HepG2 (cell line): Measurements from ENCODE around the gene PITRM1. TPM values are rescaled to one million over a fixed set of nuclear protein-coding genes. Genes with fewer than 3 reads are reported as not detected.

ENCODE experiments used
- ATAC-seq: fragments of 200-7000 bp; cut with Tn5 transposase; 3 replicates; pipeline ENCODE4 v1.9.1; 2020; ENCODE audit warnings: mild to moderate bottlenecking, moderate library complexity
- BruUV-seq: library from RNA; stranded (reverse); fragments of 400-500 nt; replicated peaks from 2 replicates; lab custom pipeline; 2021; lab: Mats Ljungman, UMichigan
- CTCF ChIA-PET: fragments of 300-600 bp; formaldehyde crosslinking; extraction: SDS; loops from one replicate; lab custom pipeline; 2021; ENCODE audit warnings: low total read pairs, inconsistent platforms, low intra/inter-chr PET ratio; lab: Yijun Ruan, JAX
- POLR2A ChIA-PET: fragments of 350-600 bp; sonication (Branson Sonifier 250); formaldehyde crosslinking; loops from one replicate; lab custom pipeline; 2020; ENCODE audit warnings: antibody characterized with exemption, inconsistent platforms; lab: Yijun Ruan, JAX
- DNase-seq: peaks from one replicate; pipeline ENCODE4 v3.0.0-alpha.2; 2015; ENCODE audit warnings: low spot score
- FAIRE-seq: peaks from 3 replicates; lab custom pipeline; 2011; peaks lifted over from hg19 to GRCh38; lab: Jason Lieb, UNC
- H2AFZ ChIP-seq: one replicate; pipeline ENCODE4 v1.6.1; 2011; ENCODE audit warnings: low read length, inconsistent platforms
- H3K27ac ChIP-seq: fragments of 300-600 bp; 3 replicates; pipeline ENCODE4 v1.8.0; 2011; ENCODE audit warnings: mixed run types, mild to moderate bottlenecking, mixed read lengths, low read length, inconsistent platforms; ENCODE audit not compliant: insufficient read depth; ENCODE audit errors: extremely low read length
- H3K27me3 ChIP-seq, 2 experiments: fragments of 200-600 bp in 1 of 2; 2 replicates in 1 of 2; 3 replicates in 1 of 2; pipeline versions ENCODE4 v1.6.0 to v1.8.0; 2011; ENCODE audit warnings: low read length in 2 of 2, mild to moderate bottlenecking in 2 of 2, moderate library complexity in 2 of 2, inconsistent platforms in 1 of 2; ENCODE audit not compliant: insufficient read depth in 2 of 2, control insufficient read depth in 1 of 2
- H3K36me3 ChIP-seq, 2 experiments: fragments of 200-600 bp in 1 of 2; replicated peaks in 1 of 2; 2 replicates in 1 of 2; 3 replicates in 1 of 2; pipeline versions ENCODE4 v1.5.1 to v1.8.0; 2011; ENCODE audit warnings: low read length in 2 of 2, inconsistent platforms in 1 of 2; ENCODE audit not compliant: insufficient read depth in 2 of 2, control insufficient read depth in 1 of 2
- H3K4me1 ChIP-seq: 2 replicates; pipeline ENCODE4 v1.5.1; 2012; ENCODE audit warnings: low read length, inconsistent platforms; ENCODE audit not compliant: insufficient read depth
- H3K4me2 ChIP-seq: 2 replicates; pipeline ENCODE4 v1.6.0; 2011; ENCODE audit warnings: low read depth, low read length, inconsistent platforms
- H3K4me3 ChIP-seq, 3 experiments: fragments of 200-600 bp in 1 of 3; sonication (generic), shearing (Covaris generic) in 1 of 3; replicated peaks in 1 of 3; 2 replicates each; pipeline ENCODE4 v1.5.1; 2011 to 2016; ENCODE audit warnings: low read length in 3 of 3, inconsistent platforms in 2 of 3, low read depth in 2 of 3, mild to moderate bottlenecking in 2 of 3, control low read depth in 1 of 3, mixed read lengths in 1 of 3; ENCODE audit not compliant: insufficient read depth in 1 of 3
- H3K79me2 ChIP-seq: one replicate; pipeline ENCODE4 v1.6.1; 2011; ENCODE audit warnings: low read length, inconsistent platforms; ENCODE audit not compliant: insufficient read depth
- H3K9ac ChIP-seq: 2 replicates; pipeline ENCODE4 v1.6.0; 2011; ENCODE audit warnings: mild to moderate bottlenecking, low read depth, low read length, inconsistent platforms; ENCODE audit not compliant: insufficient read depth
- H3K9me3 ChIP-seq: 2 replicates; pipeline ENCODE4 v1.5.1; 2012; ENCODE audit warnings: mild to moderate bottlenecking, low read length
- H4K20me1 ChIP-seq: 2 replicates; pipeline ENCODE4 v1.6.0; 2011; ENCODE audit warnings: inconsistent platforms, mild to moderate bottlenecking, low read length, moderate library complexity; ENCODE audit not compliant: insufficient read depth
- KDM5B ChIP-seq: sonication (generic); formaldehyde crosslinking; IDR thresholded peaks from 2 replicates; pipeline ENCODE4 v1.4.0; 2020; ENCODE audit warnings: missing genetic modification reagents, mild to moderate bottlenecking, borderline replicate concordance
- MBD4 ChIP-seq: IDR thresholded peaks from 2 replicates; pipeline ENCODE4 v1.6.1; 2012; ENCODE audit warnings: low read length, inconsistent platforms, borderline replicate concordance
- SOX13 ChIP-seq, 3 experiments: fragments of 450-650 bp in 1 of 3; sonication (generic) in 1 of 3; formaldehyde crosslinking in 1 of 3; IDR thresholded peaks in 2 of 3; conservative IDR thresholded peaks in 1 of 3; 2 replicates each; pipeline versions ENCODE4 v1.5.0 to v1.6.1; 2016 to 2020; ENCODE audit warnings: antibody characterized with exemption in 1 of 3, mild to moderate bottlenecking in 1 of 3, missing compliant biosample characterization in 1 of 3, missing genetic modification reagents in 1 of 3, moderate library complexity in 1 of 3
- TAF15 ChIP-seq: fragments of 200-400 bp; formaldehyde crosslinking; IDR thresholded peaks from one replicate; pipeline ENCODE4 v1.6.1; 2018; ENCODE audit warnings: mild to moderate bottlenecking, low read depth, low read length; ENCODE audit not compliant: poor library complexity, severe bottlenecking
- WIZ ChIP-seq: sonication (generic); formaldehyde crosslinking; IDR thresholded peaks from 2 replicates; pipeline ENCODE4 v1.5.1; 2020; ENCODE audit warnings: mild to moderate bottlenecking, missing genetic modification reagents
- ZFYVE20 ChIP-seq: sonication (generic); formaldehyde crosslinking; IDR thresholded peaks from 2 replicates; pipeline ENCODE4 v1.8.0; 2023; ENCODE audit warnings: low read depth, mild to moderate bottlenecking, moderate library complexity, missing genetic modification reagents, borderline replicate concordance
- ZHX2 ChIP-seq, 2 experiments: sonication (generic) in 1 of 2; formaldehyde crosslinking in 1 of 2; IDR thresholded peaks; 2 replicates each; pipeline versions ENCODE4 v1.6.1 to v1.9.0; 2014 to 2022; ENCODE audit warnings: antibody characterized with exemption in 1 of 2, borderline replicate concordance in 1 of 2, inconsistent platforms in 1 of 2, low read depth in 1 of 2, missing genetic modification reagents in 1 of 2
- ZNF234 ChIP-seq: sonication (generic); formaldehyde crosslinking; conservative IDR thresholded peaks from 2 replicates; pipeline ENCODE4 v1.5.1; 2020; ENCODE audit warnings: mild to moderate bottlenecking, missing genetic modification reagents
- ZNF274 ChIP-seq: sonication (generic); formaldehyde crosslinking; IDR thresholded peaks from 2 replicates; pipeline ENCODE4 v1.5.1; 2020; ENCODE audit warnings: mild to moderate bottlenecking, missing genetic modification reagents
- ZNF317 ChIP-seq: sonication (generic); formaldehyde crosslinking; IDR thresholded peaks from 2 replicates; pipeline ENCODE4 v1.5.0; 2020; ENCODE audit warnings: mild to moderate bottlenecking, missing genetic modification reagents
- ZNF563 ChIP-seq: sonication (generic); formaldehyde crosslinking; IDR thresholded peaks from 2 replicates; pipeline ENCODE4 v1.8.0; 2022; ENCODE audit warnings: mild to moderate bottlenecking, moderate library complexity, missing genetic modification reagents
- ZNF7 ChIP-seq: IDR thresholded peaks from 2 replicates; pipeline ENCODE4 v1.6.1; 2016; ENCODE audit warnings: missing biosample characterization, missing genetic modification reagents
- ZNF75D ChIP-seq: sonication (generic); formaldehyde crosslinking; IDR thresholded peaks from 2 replicates; pipeline ENCODE4 v1.8.1; 2023; ENCODE audit warnings: missing genetic modification reagents, mild to moderate bottlenecking, borderline replicate concordance
- WGBS: methylation state at CpG from one replicate; pipeline ENCODE4 v1.1.6; 2017; ENCODE audit warnings: low lambda C conversion rate; 5-methylcytosine and 5-hydroxymethylcytosine counted together
- in situ Hi-C: cut with HindIII; loops from 2 replicates; pipeline ENCODE4 v1.10.0; 2017; ENCODE audit warnings: low pct_unique_long_range_greater_than_20kb; ENCODE audit not compliant: extremely low pct_ligation_motif_present
- intact Hi-C: fragments of 100-400 bp; cut with micrococcal nuclease; formaldehyde crosslinking; loops from one replicate; pipeline ENCODE4 v1.10.0; 2022; ENCODE audit not compliant: unreplicated experiment
- polyA plus RNA-seq, 8 experiments: library from polyadenylated mRNA; depleted of rRNA in 3 of 8; stranded (reverse) in 7 of 8; unstranded in 1 of 8; fragments of >200 nt; fragmentation: Illumina TruSeq in 4 of 8; extraction: Trizol in 4 of 8; gene quantifications; 2 replicates each; pipeline versions ENCODE4 v1.2.1 to v1.2.3, GENCODE V29; 2011 to 2016; ENCODE audit warnings: low read depth in 4 of 8, missing spikeins in 1 of 8, mixed read lengths in 1 of 8; ENCODE audit not compliant: insufficient read depth in 1 of 8
- total RNA-seq, 5 experiments: library from RNA; depleted of rRNA; stranded (reverse); fragments of >200 nt; fragmentation: Illumina TruSeq; extraction: Trizol; gene quantifications; 2 replicates each; pipeline ENCODE4 v1.2.3, GENCODE V29; 2016; ENCODE audit warnings: low read depth in 1 of 5
- TF ChIP-seq, protein P1 (sequence below): sonication (generic); formaldehyde crosslinking; IDR thresholded peaks from 2 replicates; pipeline ENCODE4 v1.5.0; 2020; ENCODE audit warnings: missing genetic modification reagents
- TF ChIP-seq, protein P2 (sequence below): sonication (generic); formaldehyde crosslinking; IDR thresholded peaks from 2 replicates; pipeline ENCODE4 v1.5.0; 2020; ENCODE audit warnings: missing genetic modification reagents

PITRM1 gene
- total and polyA plus RNA-seq, 2 of the 13 experiments (the other 11 are each of a cell fraction or from before 2014, with no cell fraction given), result 16.4 to 29.0 TPM

DNA sequence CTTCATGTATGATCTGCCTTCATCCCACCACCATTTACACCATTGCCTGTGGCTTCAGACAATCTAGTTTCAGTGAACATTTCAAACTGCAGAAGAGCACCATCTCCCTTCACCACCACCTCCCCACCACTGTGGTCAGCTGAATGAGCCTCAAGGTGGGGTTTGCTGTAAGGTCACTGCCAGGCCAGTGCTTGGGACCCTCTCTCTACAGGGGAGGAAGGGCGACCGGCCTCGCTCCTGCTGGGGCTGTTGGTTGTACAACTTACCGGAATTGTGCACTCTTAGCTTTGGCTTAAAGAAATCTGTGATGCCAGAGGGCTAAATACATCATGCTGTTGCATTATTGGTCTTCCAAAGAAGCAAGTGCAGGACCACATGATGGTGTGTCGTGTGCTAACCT is 78.6 kb downstream of the PITRM1 start:
- no peaks in the 10 kb centered on the region for H4K20me1 ChIP-seq
- H3K9me3 ChIP-seq, result no peaks in the 10 kb centered on the region
- H3K27me3 ChIP-seq, result no peaks in the 10 kb centered on the region; a peak in 1 of 5 replicates
- no peak overlapping the region for H3K27ac ChIP-seq
- CTCF ChIA-PET, result no interaction called here
- peaks cover 46% of the 10 kb centered on the region for H3K4me1 ChIP-seq
- no peak overlapping the region for H3K4me2 ChIP-seq
- H3K4me3 ChIP-seq, result no peak overlapping the region
- ATAC-seq (no peak), FAIRE-seq (no peak), DNase-seq (no peak)
- intact Hi-C loops, result no loop called here
- H3K36me3 ChIP-seq, result no peaks in the 10 kb centered on the region
- no TSS peak for BruUV-seq
- no peak overlapping the region for H3K9ac ChIP-seq
- WGBS, result 97% methylated on average over 5 of the region's 5 CpGs
- POLR2A ChIA-PET, result interaction anchor here (0.7 kb wide), 1 partner anchor 10 kb away, joined by 3 read pairs; no protein-coding TSS in a partner anchor
- H3K79me2 ChIP-seq, result no peaks in the 10 kb centered on the region
- in situ Hi-C loops, result no loop called here
- TF ChIP-seq WIZ (CRISPR knock-in tag), result no peak
- no peak for TF ChIP-seq MBD4
- no peak for TF ChIP-seq ZNF274 (CRISPR knock-in tag)
- TF ChIP-seq ZNF75D (CRISPR knock-in tag), result no peak
- TF ChIP-seq SOX13 (IDR thresholded peaks at IDR 0.05), result no peak
- TF ChIP-seq SOX13 (CRISPR knock-in tag; conservative IDR thresholded peaks at IDR 0.05 in 1 of 2, IDR thresholded peaks at IDR 0.05 in 1 of 2), result no peak
- no peak for TF ChIP-seq ZHX2 (IDR thresholded peaks at IDR 0.05; ENCODE audit: low read depth)
- TF ChIP-seq ZHX2 (CRISPR knock-in tag; IDR thresholded peaks at IDR 0.05; ENCODE audit: borderline replicate concordance), result no peak
- TF ChIP-seq, protein P1, sequence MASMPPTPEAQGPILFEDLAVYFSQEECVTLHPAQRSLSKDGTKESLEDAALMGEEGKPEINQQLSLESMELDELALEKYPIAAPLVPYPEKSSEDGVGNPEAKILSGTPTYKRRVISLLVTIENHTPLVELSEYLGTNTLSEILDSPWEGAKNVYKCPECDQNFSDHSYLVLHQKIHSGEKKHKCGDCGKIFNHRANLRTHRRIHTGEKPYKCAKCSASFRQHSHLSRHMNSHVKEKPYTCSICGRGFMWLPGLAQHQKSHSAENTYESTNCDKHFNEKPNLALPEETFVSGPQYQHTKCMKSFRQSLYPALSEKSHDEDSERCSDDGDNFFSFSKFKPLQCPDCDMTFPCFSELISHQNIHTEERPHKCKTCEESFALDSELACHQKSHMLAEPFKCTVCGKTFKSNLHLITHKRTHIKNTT, result no peak
- TF ChIP-seq ZNF317 (CRISPR knock-in tag), result no peak
- TF ChIP-seq TAF15, result no peak
- TF ChIP-seq KDM5B (CRISPR knock-in tag), result no peak
- TF ChIP-seq, protein P2, sequence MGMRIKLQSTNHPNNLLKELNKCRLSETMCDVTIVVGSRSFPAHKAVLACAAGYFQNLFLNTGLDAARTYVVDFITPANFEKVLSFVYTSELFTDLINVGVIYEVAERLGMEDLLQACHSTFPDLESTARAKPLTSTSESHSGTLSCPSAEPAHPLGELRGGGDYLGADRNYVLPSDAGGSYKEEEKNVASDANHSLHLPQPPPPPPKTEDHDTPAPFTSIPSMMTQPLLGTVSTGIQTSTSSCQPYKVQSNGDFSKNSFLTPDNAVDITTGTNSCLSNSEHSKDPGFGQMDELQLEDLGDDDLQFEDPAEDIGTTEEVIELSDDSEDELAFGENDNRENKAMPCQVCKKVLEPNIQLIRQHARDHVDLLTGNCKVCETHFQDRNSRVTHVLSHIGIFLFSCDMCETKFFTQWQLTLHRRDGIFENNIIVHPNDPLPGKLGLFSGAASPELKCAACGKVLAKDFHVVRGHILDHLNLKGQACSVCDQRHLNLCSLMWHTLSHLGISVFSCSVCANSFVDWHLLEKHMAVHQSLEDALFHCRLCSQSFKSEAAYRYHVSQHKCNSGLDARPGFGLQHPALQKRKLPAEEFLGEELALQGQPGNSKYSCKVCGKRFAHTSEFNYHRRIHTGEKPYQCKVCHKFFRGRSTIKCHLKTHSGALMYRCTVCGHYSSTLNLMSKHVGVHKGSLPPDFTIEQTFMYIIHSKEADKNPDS (CRISPR knock-in tag), result no peak
- TF ChIP-seq ZFYVE20 (CRISPR knock-in tag), result no peak
- TF ChIP-seq ZNF563 (CRISPR knock-in tag), result no peak
- TF ChIP-seq ZNF7 (CRISPR knock-in tag), result no peak
- TF ChIP-seq ZNF234 (CRISPR knock-in tag), result no peak
- H2AFZ ChIP-seq, result no peak overlapping the region
